Measurements from ENCODE around the gene OR2T35.

The OR2T35 gene

DNA sequence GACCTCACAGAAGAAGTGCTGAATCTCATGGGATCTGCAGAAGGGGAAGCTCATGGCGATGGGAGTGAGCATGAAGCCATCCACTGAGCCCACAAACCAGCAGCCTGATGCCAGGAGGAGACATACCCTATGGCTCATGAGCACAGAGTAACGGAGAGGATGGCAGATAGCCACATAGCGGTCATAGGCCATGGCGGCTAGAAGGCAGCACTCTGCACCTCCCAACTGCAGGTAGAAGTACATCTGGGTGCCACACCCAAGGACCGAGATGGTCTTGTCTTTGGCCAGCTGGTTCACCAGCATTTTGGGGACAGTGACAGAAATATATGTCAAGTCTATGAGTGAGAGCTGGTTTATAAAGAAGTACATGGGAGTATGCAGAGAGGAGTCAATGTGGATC is 51.9 kb downstream of the OR2T35 start:
- H3K27ac ChIP-seq (ENCODE audit: low read length): no peak overlapping the region
- no peaks in the 10 kb centered on the region for H4K20me1 ChIP-seq (ENCODE audit: insufficient read depth, low read length)
- H3K36me3 ChIP-seq (ENCODE audit: insufficient read depth, low read length): no peaks in the 10 kb centered on the region
- H3K79me2 ChIP-seq (ENCODE audit: insufficient read depth, low read length): no peaks in the 10 kb centered on the region
- H3K4me1 ChIP-seq (ENCODE audit: insufficient read depth, low read length): peaks cover 8% of the 10 kb centered on the region
- H3K4me3 ChIP-seq (ENCODE audit: low read depth in 1 of 2, low read length in 2 of 2): no peak overlapping the region
- no peak overlapping the region for H2AFZ ChIP-seq (ENCODE audit: low read depth, low read length)
- no peak for ATAC-seq (ENCODE audit: insufficient read depth, low read depth)
- TF ChIP-seq, protein P1, sequence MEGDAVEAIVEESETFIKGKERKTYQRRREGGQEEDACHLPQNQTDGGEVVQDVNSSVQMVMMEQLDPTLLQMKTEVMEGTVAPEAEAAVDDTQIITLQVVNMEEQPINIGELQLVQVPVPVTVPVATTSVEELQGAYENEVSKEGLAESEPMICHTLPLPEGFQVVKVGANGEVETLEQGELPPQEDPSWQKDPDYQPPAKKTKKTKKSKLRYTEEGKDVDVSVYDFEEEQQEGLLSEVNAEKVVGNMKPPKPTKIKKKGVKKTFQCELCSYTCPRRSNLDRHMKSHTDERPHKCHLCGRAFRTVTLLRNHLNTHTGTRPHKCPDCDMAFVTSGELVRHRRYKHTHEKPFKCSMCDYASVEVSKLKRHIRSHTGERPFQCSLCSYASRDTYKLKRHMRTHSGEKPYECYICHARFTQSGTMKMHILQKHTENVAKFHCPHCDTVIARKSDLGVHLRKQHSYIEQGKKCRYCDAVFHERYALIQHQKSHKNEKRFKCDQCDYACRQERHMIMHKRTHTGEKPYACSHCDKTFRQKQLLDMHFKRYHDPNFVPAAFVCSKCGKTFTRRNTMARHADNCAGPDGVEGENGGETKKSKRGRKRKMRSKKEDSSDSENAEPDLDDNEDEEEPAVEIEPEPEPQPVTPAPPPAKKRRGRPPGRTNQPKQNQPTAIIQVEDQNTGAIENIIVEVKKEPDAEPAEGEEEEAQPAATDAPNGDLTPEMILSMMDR (IDR thresholded peaks at IDR 0.05; ENCODE audit: borderline replicate concordance, extremely low read depth, low read length, poor library complexity, severe bottlenecking): no peak
- TF ChIP-seq EZH2 (IDR thresholded peaks at IDR 0.05; ENCODE audit: borderline replicate concordance, low read depth, low read length, severe bottlenecking): no peak
- no peak overlapping the region for H3K9ac ChIP-seq (ENCODE audit: low read depth, low read length)
- no peaks in the 10 kb centered on the region for H3K9me3 ChIP-seq (ENCODE audit: insufficient read depth, low read length, severe bottlenecking)
- H3K4me2 ChIP-seq (ENCODE audit: insufficient read depth, low read length): no peak overlapping the region
- no peaks in the 10 kb centered on the region for H3K27me3 ChIP-seq (ENCODE audit: insufficient read depth, low read length, poor library complexity)
- no peak for DNase-seq

DNA sequence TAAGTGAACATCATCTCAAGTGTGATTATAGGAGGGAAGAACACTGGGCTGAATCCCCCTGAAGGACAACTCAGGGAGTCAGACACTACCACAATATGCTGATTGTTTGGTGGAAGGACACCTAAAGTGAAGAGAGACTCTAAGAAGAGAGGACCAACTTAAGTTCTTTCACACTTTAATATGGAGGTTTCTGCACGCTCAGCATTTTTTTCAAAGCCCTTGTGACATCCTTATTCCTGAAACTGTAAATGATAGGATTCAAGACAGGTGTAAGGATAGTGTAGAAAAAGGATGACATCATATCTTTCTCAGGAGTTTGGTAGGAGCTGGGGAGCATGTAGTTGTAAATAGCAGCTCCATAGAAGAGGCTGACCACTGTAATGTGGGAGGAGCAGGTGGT is 52.4 kb downstream of the OR2T35 start:
- Histone ChIP-seq H3K9ac (ENCODE audit: low read depth, low read length) (no peak overlapping the region), H3K4me2 (ENCODE audit: insufficient read depth, low read length) (no peak overlapping the region), H3K4me3 (ENCODE audit: low read depth in 1 of 2, low read length in 2 of 2) (no peak overlapping the region), H3K4me1 (ENCODE audit: insufficient read depth, low read length) (peaks cover 8% of the 10 kb centered on the region), H3K9me3 (ENCODE audit: insufficient read depth, low read length, severe bottlenecking) (no peaks in the 10 kb centered on the region), H3K36me3 (ENCODE audit: insufficient read depth, low read length) (no peaks in the 10 kb centered on the region), H3K27me3 (ENCODE audit: insufficient read depth, low read length, poor library complexity) (no peaks in the 10 kb centered on the region), H3K79me2 (ENCODE audit: insufficient read depth, low read length) (no peaks in the 10 kb centered on the region), H2AFZ (ENCODE audit: low read depth, low read length) (no peak overlapping the region), H3K27ac (ENCODE audit: low read length) (no peak overlapping the region), H4K20me1 (ENCODE audit: insufficient read depth, low read length) (no peaks in the 10 kb centered on the region)
- DNase-seq (no peak), ATAC-seq (ENCODE audit: insufficient read depth, low read depth) (no peak)
- no peak for TF ChIP-seq EZH2 (IDR thresholded peaks at IDR 0.05; ENCODE audit: borderline replicate concordance, low read depth, low read length, severe bottlenecking)
- TF ChIP-seq, protein P1 (IDR thresholded peaks at IDR 0.05; ENCODE audit: borderline replicate concordance, extremely low read depth, low read length, poor library complexity, severe bottlenecking): no peak

DNA sequence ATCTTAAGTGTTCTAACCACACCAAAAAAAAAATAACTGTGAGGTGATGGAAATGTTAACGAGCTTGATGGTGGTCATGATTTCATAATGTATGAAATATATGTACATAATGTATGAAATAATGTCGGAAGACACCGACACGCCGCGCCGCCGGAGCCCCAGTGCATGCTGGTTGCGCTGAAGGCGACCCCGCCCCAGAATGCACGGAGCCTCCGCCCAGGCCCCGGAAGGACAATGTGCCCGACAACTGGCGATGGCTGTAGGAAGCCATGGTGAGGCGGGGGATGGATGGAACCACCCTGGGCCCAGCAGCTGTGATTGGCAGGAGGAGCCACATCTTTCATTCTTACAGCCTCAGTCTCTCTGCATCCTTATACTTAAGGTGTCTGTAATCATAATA is 55.0 kb downstream of the OR2T35 start:
- DNase-seq: no peak
- H3K4me2 ChIP-seq (ENCODE audit: insufficient read depth, low read length): no peak overlapping the region
- H4K20me1 ChIP-seq (ENCODE audit: insufficient read depth, low read length): no peaks in the 10 kb centered on the region
- no peaks in the 10 kb centered on the region for H3K36me3 ChIP-seq (ENCODE audit: insufficient read depth, low read length)
- no peak overlapping the region for H3K4me3 ChIP-seq (ENCODE audit: low read depth in 1 of 2, low read length in 2 of 2)
- no peaks in the 10 kb centered on the region for H3K27me3 ChIP-seq (ENCODE audit: insufficient read depth, low read length, poor library complexity)
- no peaks in the 10 kb centered on the region for H3K4me1 ChIP-seq (ENCODE audit: insufficient read depth, low read length)
- no peak overlapping the region for H3K9ac ChIP-seq (ENCODE audit: low read depth, low read length)
- H3K27ac ChIP-seq (ENCODE audit: low read length): no peak overlapping the region
- H2AFZ ChIP-seq (ENCODE audit: low read depth, low read length): no peak overlapping the region
- TF ChIP-seq EZH2 (IDR thresholded peaks at IDR 0.05; ENCODE audit: borderline replicate concordance, low read depth, low read length, severe bottlenecking): no peak
- TF ChIP-seq, protein P1 (IDR thresholded peaks at IDR 0.05; ENCODE audit: borderline replicate concordance, extremely low read depth, low read length, poor library complexity, severe bottlenecking): no peak
- no peaks in the 10 kb centered on the region for H3K79me2 ChIP-seq (ENCODE audit: insufficient read depth, low read length)
- no peaks in the 10 kb centered on the region for H3K9me3 ChIP-seq (ENCODE audit: insufficient read depth, low read length, severe bottlenecking)
- no peak for ATAC-seq (ENCODE audit: insufficient read depth, low read depth)

DNA sequence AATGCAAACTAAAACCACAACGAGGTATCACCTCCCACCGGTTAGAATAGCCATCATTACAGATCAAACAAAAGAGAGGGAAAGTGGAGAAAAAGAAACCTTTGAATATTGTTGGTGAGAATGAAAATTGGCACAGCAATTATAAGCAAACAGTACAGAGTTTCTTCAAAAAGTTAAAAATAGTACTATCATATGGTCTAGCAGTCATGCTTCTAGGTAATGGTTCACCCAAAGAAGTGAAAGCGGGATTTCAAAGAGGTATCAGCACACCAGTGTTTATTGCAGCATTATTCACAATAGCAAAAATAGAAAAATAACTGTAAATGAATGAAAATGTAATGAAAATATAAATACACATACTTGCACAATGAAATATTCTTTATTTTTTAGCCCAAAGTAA is 55.7 kb downstream of the OR2T35 start:
- H3K9me3 ChIP-seq (ENCODE audit: insufficient read depth, low read length, severe bottlenecking): no peaks in the 10 kb centered on the region
- TF ChIP-seq, protein P1 (IDR thresholded peaks at IDR 0.05; ENCODE audit: borderline replicate concordance, extremely low read depth, low read length, poor library complexity, severe bottlenecking): no peak
- TF ChIP-seq EZH2 (IDR thresholded peaks at IDR 0.05; ENCODE audit: borderline replicate concordance, low read depth, low read length, severe bottlenecking): no peak
- DNase-seq (no peak), ATAC-seq (ENCODE audit: insufficient read depth, low read depth) (no peak)
- H3K4me3 ChIP-seq (ENCODE audit: low read depth in 1 of 2, low read length in 2 of 2): no peak overlapping the region
- no peaks in the 10 kb centered on the region for H3K36me3 ChIP-seq (ENCODE audit: insufficient read depth, low read length)
- H3K4me1 ChIP-seq (ENCODE audit: insufficient read depth, low read length): no peaks in the 10 kb centered on the region
- H3K9ac ChIP-seq (ENCODE audit: low read depth, low read length): no peak overlapping the region
- H3K27me3 ChIP-seq (ENCODE audit: insufficient read depth, low read length, poor library complexity): no peaks in the 10 kb centered on the region
- no peak overlapping the region for H3K27ac ChIP-seq (ENCODE audit: low read length)
- no peak overlapping the region for H2AFZ ChIP-seq (ENCODE audit: low read depth, low read length)
- H3K79me2 ChIP-seq (ENCODE audit: insufficient read depth, low read length): no peaks in the 10 kb centered on the region
- no peak overlapping the region for H3K4me2 ChIP-seq (ENCODE audit: insufficient read depth, low read length)
- no peaks in the 10 kb centered on the region for H4K20me1 ChIP-seq (ENCODE audit: insufficient read depth, low read length)
